B cell (primary cell): ENCODE data around the gene OXCT1. TPM values are rescaled to one million over a fixed set of nuclear protein-coding genes. Genes with fewer than 3 reads are reported as not detected.

Experiments
- ATAC-seq: fragments of 200-7000 bp; cut with Tn5 transposase; one replicate; pipeline ENCODE4 v1.10.0; 2021; ENCODE audit warnings: low read depth, mild to moderate bottlenecking, moderate number of reproducible peaks, moderate library complexity
- CTCF ChIA-PET: fragments of 350-600 bp; sonication (Branson Sonifier 250); formaldehyde crosslinking; loops from one replicate; lab custom pipeline; 2021; ENCODE audit warnings: antibody characterized with exemption, inconsistent platforms; lab: Charles Lee
- POLR2A ChIA-PET: fragments of 350-600 bp; sonication (Branson Sonifier 250); formaldehyde crosslinking; loops from one replicate; lab custom pipeline; 2021; ENCODE audit warnings: antibody characterized with exemption; lab: Charles Lee
- DNase-seq: peaks from one replicate; pipeline ENCODE4 v3.0.0; 2013
- H2AFZ ChIP-seq: 2 replicates; pipeline ENCODE4 v1.6.1; 2012; ENCODE audit warnings: mild to moderate bottlenecking, low read depth, low read length; ENCODE audit not compliant: insufficient read depth, poor library complexity, severe bottlenecking
- H3K27ac ChIP-seq, 2 donors: 1 replicate in 1 of 2; 2 replicates in 1 of 2; pipeline ENCODE4 v1.5.1; 2012 to 2013; ENCODE audit warnings: low read length in 2 of 2, mild to moderate bottlenecking in 2 of 2, moderate library complexity in 1 of 2
- H3K27me3 ChIP-seq, 4 experiments: fragments of 200-600 bp in 1 of 4; sonication (generic) in 1 of 4; replicated peaks in 1 of 4; 1 replicate in 2 of 4; 2 replicates in 2 of 4; pipeline versions ENCODE4 v1.6.1 to v1.7.0; 2013 to 2016; ENCODE audit warnings: low read length in 3 of 4, mild to moderate bottlenecking in 2 of 4, mixed read lengths in 1 of 4, moderate library complexity in 1 of 4; ENCODE audit not compliant: insufficient read depth in 4 of 4, control insufficient read depth in 3 of 4; ENCODE audit errors: control extremely low read depth in 1 of 4
- H3K36me3 ChIP-seq, 2 experiments: replicated peaks in 1 of 2; 1 replicate in 1 of 2; 2 replicates in 1 of 2; pipeline versions ENCODE4 v1.6.1 to v1.7.1; 2013; ENCODE audit warnings: low read length in 1 of 2; ENCODE audit not compliant: insufficient read depth in 2 of 2, control insufficient read depth in 1 of 2; ENCODE audit errors: control extremely low read depth in 1 of 2, extremely low read depth in 1 of 2
- H3K4me1 ChIP-seq, 2 donors: fragments of 200-600 bp in 1 of 2; sonication (generic) in 1 of 2; 1 replicate in 1 of 2; 2 replicates in 1 of 2; pipeline versions ENCODE4 v1.5.1 to v1.6.1; 2013 to 2017; ENCODE audit warnings: low read length in 2 of 2; ENCODE audit not compliant: control insufficient read depth in 2 of 2, insufficient read depth in 2 of 2
- H3K4me2 ChIP-seq: replicated peaks from 2 replicates; pipeline ENCODE3; 2012; ENCODE audit warnings: mild to moderate bottlenecking, low read depth, low read length; ENCODE audit not compliant: poor library complexity, severe bottlenecking
- H3K4me3 ChIP-seq, 5 experiments: fragments of 200-600 bp in 1 of 5; sonication (generic) in 1 of 5; 1 replicate in 3 of 5; 2 replicates in 2 of 5; pipeline versions ENCODE4 v1.5.1 to v1.7.0; 2011 to 2016; ENCODE audit warnings: low read length in 4 of 5, mild to moderate bottlenecking in 4 of 5, low read depth in 2 of 5, control low read depth in 1 of 5, moderate library complexity in 1 of 5; ENCODE audit not compliant: insufficient read depth in 1 of 5; ENCODE audit errors: control extremely low read depth in 1 of 5, extremely low read depth in 1 of 5
- H3K79me2 ChIP-seq: fragments of 200-600 bp; sonication (generic); one replicate; pipeline ENCODE4 v1.6.0; 2016; ENCODE audit warnings: low read length; ENCODE audit not compliant: control insufficient read depth, insufficient read depth
- H3K9ac ChIP-seq: fragments of 200-600 bp; sonication (generic); 2 replicates; pipeline ENCODE4 v1.6.1; 2017; ENCODE audit warnings: mild to moderate bottlenecking, low read length, moderate library complexity
- H3K9me3 ChIP-seq, 3 donors: one replicate each; pipeline versions ENCODE4 v1.6.1 to v1.7.1; 2013; ENCODE audit warnings: low read length in 2 of 3; ENCODE audit not compliant: control insufficient read depth in 2 of 3, insufficient read depth in 1 of 3; ENCODE audit errors: control extremely low read depth in 1 of 3
- H4K20me1 ChIP-seq: 2 replicates; pipeline ENCODE4 v1.6.0; 2012; ENCODE audit warnings: mild to moderate bottlenecking, low read length; ENCODE audit not compliant: insufficient read depth, control insufficient read depth, poor library complexity, severe bottlenecking
- H3K27ac Mint-ChIP-seq: one replicate; pipeline ENCODE4 v1.8.0; 2021; ENCODE audit warnings: mixed read lengths
- H3K27me3 Mint-ChIP-seq: one replicate; pipeline ENCODE4 v1.8.0; 2021; ENCODE audit warnings: mixed read lengths
- H3K4me1 Mint-ChIP-seq: one replicate; pipeline ENCODE4 v1.8.0; 2021; ENCODE audit warnings: mixed read lengths
- H3K4me3 Mint-ChIP-seq: one replicate; pipeline ENCODE4 v1.8.0; 2021; ENCODE audit warnings: mixed read lengths
- H3K9me3 Mint-ChIP-seq: one replicate; pipeline ENCODE4 v1.8.0; 2022; ENCODE audit warnings: mixed read lengths; ENCODE audit not compliant: insufficient read depth
- CTCF ChIP-seq: fragments of 200-600 bp; IDR thresholded peaks from one replicate; pipeline ENCODE4 v1.8.0; 2022; ENCODE audit warnings: antibody characterized with exemption, mild to moderate bottlenecking
- EZH2 ChIP-seq: IDR thresholded peaks from 2 replicates; pipeline ENCODE4 v1.6.1; 2012; ENCODE audit warnings: borderline replicate concordance, low read depth, mild to moderate bottlenecking, moderate library complexity, low read length; ENCODE audit not compliant: insufficient read depth, poor library complexity, severe bottlenecking
- WGBS: methylation state at CpG from one replicate; pipeline ENCODE4 v1.1.5; 2013; ENCODE audit warnings: missing lambda C conversion rate; ENCODE audit not compliant: insufficient coverage; 5-methylcytosine and 5-hydroxymethylcytosine counted together
- intact Hi-C: fragments of 100-400 bp; cut with micrococcal nuclease; formaldehyde crosslinking; loops from one replicate; pipeline ENCODE4 v1.10.0; 2022
- polyA plus RNA-seq: library from polyadenylated mRNA; depleted of rRNA; stranded (reverse); fragments of >200 nt; gene quantifications from 2 replicates; pipeline ENCODE4 v1.2.3, GENCODE V29; 2012
- total RNA-seq, 2 donors: library from RNA; stranded (reverse); fragments of 120-200 nt in 1 of 2; gene quantifications; 1 replicate in 1 of 2; 2 replicates in 1 of 2; pipeline versions ENCODE4 v1.2.3 to v1.2.4, GENCODE V29; 2013 to 2022

The OXCT1 gene
- total and polyA plus RNA-seq, 2 donors (not counting 1 experiment from before 2014, with no cell fraction given) = 11.0 to 35.6 TPM

GRCh38 chr5:41840251-41840650, 30.0 kb downstream of the OXCT1 start:
- no peak for ATAC-seq
- H3K79me2 ChIP-seq = no peaks in the 10 kb centered on the region
- H2AFZ ChIP-seq = no peak overlapping the region
- H3K27me3 ChIP-seq = no peaks in the 10 kb centered on the region
- Mint-ChIP-seq H3K4me3 (no peak overlapping the region), H3K9me3 (no peaks in the 10 kb centered on the region), H3K27me3 (no peaks in the 10 kb centered on the region), H3K27ac (no peak overlapping the region), H3K4me1 (no peaks in the 10 kb centered on the region)
- peaks cover 6 to 22% of the 10 kb centered on the region in 2 experiments for H3K36me3 ChIP-seq
- no peak overlapping the region for H3K9ac ChIP-seq
- H3K9me3 ChIP-seq = no peaks in the 10 kb centered on the region
- no peak overlapping the region for H3K27ac ChIP-seq
- ChIA-PET POLR2A (no interaction called here), CTCF (interaction anchor here (1.0 to 12.1 kb wide), 2 partner anchors 14 to 16 kb away, joined by 3 to 76 read pairs; no protein-coding TSS in a partner anchor)
- WGBS = no CpG with 5 or more reads among the region's 1 CpG
- TF ChIP-seq EZH2 = no peak
- TF ChIP-seq CTCF = no peak
- H3K4me1 ChIP-seq = peaks cover 0 to 9% of the 10 kb centered on the region in 2 donors
- H4K20me1 ChIP-seq = no peaks in the 10 kb centered on the region
- H3K4me2 ChIP-seq = no peak overlapping the region
- no peak for DNase-seq
- intact Hi-C loops = loop anchor here (10.0 kb wide), 1 partner anchor 565 kb away; no protein-coding TSS in a partner anchor
- H3K4me3 ChIP-seq = no peak overlapping the region

GRCh38 chr5:41837793-41838192, 32.4 kb downstream of the OXCT1 start:
- Mint-ChIP-seq H3K9me3 (no peaks in the 10 kb centered on the region), H3K27ac (no peak overlapping the region), H3K4me3 (no peak overlapping the region), H3K4me1 (no peaks in the 10 kb centered on the region), H3K27me3 (no peaks in the 10 kb centered on the region)
- no peak overlapping the region for H2AFZ ChIP-seq
- no peaks in the 10 kb centered on the region for H3K9me3 ChIP-seq
- no peaks in the 10 kb centered on the region for H3K27me3 ChIP-seq
- H3K4me2 ChIP-seq = no peak overlapping the region
- H3K36me3 ChIP-seq = peaks cover 5 to 25% of the 10 kb centered on the region in 2 experiments
- H3K9ac ChIP-seq = no peak overlapping the region
- ChIA-PET CTCF (interaction anchor here (1.1 to 12.1 kb wide), 2 partner anchors 18 to 220 kb away, joined by 4 to 76 read pairs; no protein-coding TSS in a partner anchor), POLR2A (no interaction called here)
- no peak overlapping the region for H3K27ac ChIP-seq
- ATAC-seq (no peak), DNase-seq (no peak)
- H3K4me1 ChIP-seq = peaks cover 0 to 2% of the 10 kb centered on the region in 2 donors
- no peak for TF ChIP-seq CTCF
- no peak for TF ChIP-seq EZH2
- no peak overlapping the region for H3K4me3 ChIP-seq
- no peaks in the 10 kb centered on the region for H3K79me2 ChIP-seq
- intact Hi-C loops = no loop called here
- H4K20me1 ChIP-seq = no peaks in the 10 kb centered on the region
- no CpG with 5 or more reads among the region's 3 CpGs for WGBS
